Measurements from ENCODE around the gene LCAT. TPM values are rescaled to one million over a fixed set of nuclear protein-coding genes. Genes with fewer than 3 reads are reported as not detected.

LCAT gene
- polyA plus RNA-seq, 1 donor (not counting 4 experiments of a cell fraction or from before 2014, with no cell fraction given), result 6.5 TPM

DNA sequence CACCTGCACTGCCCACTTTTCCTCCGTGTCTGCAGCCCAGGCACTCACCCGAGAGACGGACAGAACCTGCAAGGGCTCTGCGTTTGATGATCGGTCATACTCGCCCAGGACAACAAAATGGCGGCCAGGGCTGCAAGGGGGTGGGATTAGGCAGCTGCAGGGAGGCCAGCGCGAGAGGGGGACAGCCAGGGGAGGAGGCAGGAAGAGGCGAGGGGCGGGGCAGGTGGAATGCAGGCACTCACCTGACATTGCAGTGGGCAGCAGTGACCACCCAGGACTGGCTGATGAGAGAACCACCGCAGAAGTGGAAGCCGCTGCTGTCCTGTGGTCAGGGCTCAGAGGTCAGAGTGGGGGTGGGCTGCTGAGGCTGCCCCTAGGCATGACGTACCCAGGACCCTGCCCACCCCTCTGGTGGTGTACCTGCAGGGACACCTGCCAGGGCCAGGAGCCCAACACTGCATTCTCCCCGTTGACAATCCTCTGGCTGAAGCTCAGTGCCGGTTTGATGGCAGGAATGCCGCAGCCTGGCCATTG lies 13.2 kb downstream of the LCAT start:
- dilution Hi-C loops (cut with MboI; ENCODE audit: extremely low pct_ligation_motif_present, low sequenced_read_pairs), result no loop called here
- H3K27ac ChIP-seq (ENCODE audit: control insufficient read depth, insufficient read depth, low read length), result no peak overlapping the region
- no peaks in the 10 kb centered on the region for H3K27me3 ChIP-seq (ENCODE audit: control insufficient read depth, extremely low read depth, insufficient read depth, low read length)
- FAIRE-seq, result no peak
- H3K4me2 ChIP-seq (ENCODE audit: control insufficient read depth, extremely low read depth, insufficient read depth, low read depth, low read length), result no peak overlapping the region
- no peak for DNase-seq (ENCODE audit: low read depth, low spot score)
- H3K79me2 ChIP-seq (ENCODE audit: control insufficient read depth, insufficient read depth, low read length), result peaks cover 2% of the 10 kb centered on the region
- no peak overlapping the region for H3K4me3 ChIP-seq (ENCODE audit: control insufficient read depth in 2 of 3, extremely low read depth in 1 of 3, insufficient read depth in 2 of 3, low read depth in 1 of 3, low read length in 3 of 3)
- H2AFZ ChIP-seq (ENCODE audit: control insufficient read depth, low read length), result no peak overlapping the region
- H3K4me1 ChIP-seq (ENCODE audit: control insufficient read depth, extremely low read depth, insufficient read depth, low read length), result peaks cover 25% of the 10 kb centered on the region
- no peaks in the 10 kb centered on the region for H3K9me1 ChIP-seq (ENCODE audit: control insufficient read depth, extremely low read depth, insufficient read depth, low read length)
- H4K20me1 ChIP-seq (ENCODE audit: control insufficient read depth, extremely low read depth, insufficient read depth, low read length), result peaks cover 3% of the 10 kb centered on the region
- TF ChIP-seq EZH2 (IDR thresholded peaks at IDR 0.05; ENCODE audit: low read length), result no peak
- TF ChIP-seq, protein P1, sequence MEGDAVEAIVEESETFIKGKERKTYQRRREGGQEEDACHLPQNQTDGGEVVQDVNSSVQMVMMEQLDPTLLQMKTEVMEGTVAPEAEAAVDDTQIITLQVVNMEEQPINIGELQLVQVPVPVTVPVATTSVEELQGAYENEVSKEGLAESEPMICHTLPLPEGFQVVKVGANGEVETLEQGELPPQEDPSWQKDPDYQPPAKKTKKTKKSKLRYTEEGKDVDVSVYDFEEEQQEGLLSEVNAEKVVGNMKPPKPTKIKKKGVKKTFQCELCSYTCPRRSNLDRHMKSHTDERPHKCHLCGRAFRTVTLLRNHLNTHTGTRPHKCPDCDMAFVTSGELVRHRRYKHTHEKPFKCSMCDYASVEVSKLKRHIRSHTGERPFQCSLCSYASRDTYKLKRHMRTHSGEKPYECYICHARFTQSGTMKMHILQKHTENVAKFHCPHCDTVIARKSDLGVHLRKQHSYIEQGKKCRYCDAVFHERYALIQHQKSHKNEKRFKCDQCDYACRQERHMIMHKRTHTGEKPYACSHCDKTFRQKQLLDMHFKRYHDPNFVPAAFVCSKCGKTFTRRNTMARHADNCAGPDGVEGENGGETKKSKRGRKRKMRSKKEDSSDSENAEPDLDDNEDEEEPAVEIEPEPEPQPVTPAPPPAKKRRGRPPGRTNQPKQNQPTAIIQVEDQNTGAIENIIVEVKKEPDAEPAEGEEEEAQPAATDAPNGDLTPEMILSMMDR (optimal IDR thresholded peaks at IDR 0.05 in 1 of 3, IDR thresholded peaks at IDR 0.05 in 1 of 3, conservative IDR thresholded peaks at IDR 0.05 in 1 of 3; ENCODE audit: extremely low read depth in 1 of 3, insufficient read depth in 2 of 3, low read length in 3 of 3), result no peak
- peaks cover 18 to 20% of the 10 kb centered on the region in 2 experiments for H3K36me3 ChIP-seq (ENCODE audit: control insufficient read depth in 2 of 2, extremely low read depth in 1 of 2, insufficient read depth in 2 of 2, low read length in 2 of 2)
- H3K9me3 ChIP-seq (ENCODE audit: control insufficient read depth, low read depth, low read length), result no peaks in the 10 kb centered on the region
- H3K9ac ChIP-seq (ENCODE audit: control insufficient read depth, extremely low read depth, insufficient read depth, low read length), result no peak overlapping the region

DNA sequence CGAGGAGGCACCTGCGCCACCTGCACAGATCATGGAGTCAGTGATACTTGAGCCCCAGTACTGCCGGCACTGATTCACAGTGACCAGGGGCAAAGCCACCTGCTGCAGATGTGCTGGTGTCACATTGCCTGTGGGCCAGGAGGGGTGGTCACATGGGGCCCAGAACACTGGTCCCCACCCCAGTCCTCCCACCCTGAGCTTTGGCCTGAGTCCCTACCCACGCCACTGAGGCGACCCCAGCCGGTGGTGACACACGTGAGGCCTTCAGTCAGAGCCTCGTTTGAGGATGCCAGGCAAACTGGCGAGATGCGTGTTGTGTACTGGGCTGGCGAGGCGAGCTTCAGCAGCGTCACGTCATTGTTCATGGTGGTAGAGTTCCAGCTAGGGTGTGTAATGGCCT lies 13.7 kb downstream of the LCAT start:
- Histone ChIP-seq H2AFZ (ENCODE audit: control insufficient read depth, low read length) (no peak overlapping the region), H3K27ac (ENCODE audit: control insufficient read depth, insufficient read depth, low read length) (no peak overlapping the region), H3K36me3 (ENCODE audit: control insufficient read depth in 2 of 2, extremely low read depth in 1 of 2, insufficient read depth in 2 of 2, low read length in 2 of 2) (peaks cover 18 to 20% of the 10 kb centered on the region in 2 experiments), H3K4me3 (ENCODE audit: control insufficient read depth in 2 of 3, extremely low read depth in 1 of 3, insufficient read depth in 2 of 3, low read depth in 1 of 3, low read length in 3 of 3) (no peak overlapping the region), H3K9ac (ENCODE audit: control insufficient read depth, extremely low read depth, insufficient read depth, low read length) (no peak overlapping the region), H3K9me1 (ENCODE audit: control insufficient read depth, extremely low read depth, insufficient read depth, low read length) (no peaks in the 10 kb centered on the region), H3K4me2 (ENCODE audit: control insufficient read depth, extremely low read depth, insufficient read depth, low read depth, low read length) (no peak overlapping the region), H3K27me3 (ENCODE audit: control insufficient read depth, extremely low read depth, insufficient read depth, low read length) (no peaks in the 10 kb centered on the region), H3K4me1 (ENCODE audit: control insufficient read depth, extremely low read depth, insufficient read depth, low read length) (peaks cover 23% of the 10 kb centered on the region), H3K9me3 (ENCODE audit: control insufficient read depth, low read depth, low read length) (no peaks in the 10 kb centered on the region), H4K20me1 (ENCODE audit: control insufficient read depth, extremely low read depth, insufficient read depth, low read length) (peaks cover 3% of the 10 kb centered on the region), H3K79me2 (ENCODE audit: control insufficient read depth, insufficient read depth, low read length) (peaks cover 2% of the 10 kb centered on the region)
- DNase-seq (ENCODE audit: low read depth, low spot score), result no peak
- dilution Hi-C loops (cut with MboI; ENCODE audit: extremely low pct_ligation_motif_present, low sequenced_read_pairs), result no loop called here
- no peak for FAIRE-seq
- TF ChIP-seq, protein P1 (optimal IDR thresholded peaks at IDR 0.05 in 1 of 3, IDR thresholded peaks at IDR 0.05 in 1 of 3, conservative IDR thresholded peaks at IDR 0.05 in 1 of 3; ENCODE audit: extremely low read depth in 1 of 3, insufficient read depth in 2 of 3, low read length in 3 of 3), result no peak
- no peak for TF ChIP-seq EZH2 (IDR thresholded peaks at IDR 0.05; ENCODE audit: low read length)
